GM19372 (cell line): ENCODE measurements around the gene HLA-DMB.

Experiments
- ATAC-seq: cut with Tn5 transposase; IDR thresholded peaks from one replicate; pipeline ENCODE4 v1.9.1; 2021; ENCODE audit warnings: mild to moderate bottlenecking, low read depth, moderate library complexity; ENCODE audit not compliant: unreplicated experiment

HLA-DMB gene

GRCh38 chr6:32972353-32973143, 31.7 kb upstream of the HLA-DMB start:
- no peak for ATAC-seq

- ATAC-seq, result peak; percentile 46
These were observed 30.9 kb upstream of the HLA-DMB start for GRCh38 chr6:32971581-32972352.

GRCh38 chr6:32971242-32971580, 30.4 kb upstream of the HLA-DMB start:
- no peak for ATAC-seq

- ATAC-seq, result no peak
These were observed 29.8 kb upstream of the HLA-DMB start for GRCh38 chr6:32970413-32971241.

GRCh38 chr6:32969685-32970412, 29.0 kb upstream of the HLA-DMB start:
- no peak for ATAC-seq

- ATAC-seq, result no peak
These were observed 28.2 kb upstream of the HLA-DMB start for GRCh38 chr6:32968867-32969684.

- ATAC-seq, result peak; percentile 30
These were observed 27.5 kb upstream of the HLA-DMB start, which contains the start of gene BRD2 for GRCh38 chr6:32968093-32968866. TSS of gene BRD2 (plus strand) at chr6:32968594. CDS start at chr6:32972899, 4,305 bp downstream.

GRCh38 chr6:32967151-32968091, 26.6 kb upstream of the HLA-DMB start:
- ATAC-seq, result no peak

- ATAC-seq, result no peak
These were observed 23.9 kb upstream of the HLA-DMB start for GRCh38 chr6:32964776-32965175.

GRCh38 chr6:32963866-32964265, 23.0 kb upstream of the HLA-DMB start:
- ATAC-seq, result no peak

- ATAC-seq, result no peak
These were observed 21.5 kb upstream of the HLA-DMB start for GRCh38 chr6:32962213-32962826.

GRCh38 chr6:32960563-32960962, 19.7 kb upstream of the HLA-DMB start:
- ATAC-seq, result no peak

- ATAC-seq, result no peak
These were observed 15.3 kb upstream of the HLA-DMB start for GRCh38 chr6:32956176-32956575.

- ATAC-seq, result no peak
These were observed 14.4 kb upstream of the HLA-DMB start for GRCh38 chr6:32954986-32955802.

- ATAC-seq, result no peak
These were observed 13.4 kb upstream of the HLA-DMB start for GRCh38 chr6:32954267-32954666.

- ATAC-seq, result no peak
These were observed 12.9 kb upstream of the HLA-DMB start for GRCh38 chr6:32953775-32954174.
